ENCODE results near the gene VAMP1.
"Not testable (repeated sequence)": the region's sequence is repeated elsewhere in the genome, so short reads cannot be mapped to it uniquely, and the experiment has no call there.

Gene VAMP1

GRCh38 chr12:6489449-6489848 lies 19.0 kb upstream of the VAMP1 start:
- Histone ChIP-seq H3K4me3 (ENCODE audit: low read length) (no peak overlapping the region), H3K4me2 (ENCODE audit: low read length) (no peak overlapping the region), H3K27ac (ENCODE audit: low read depth, low read length) (no peak overlapping the region), H3K4me1 (ENCODE audit: control insufficient read depth, low read length) (peaks cover 8% of the 10 kb centered on the region), H3K79me2 (ENCODE audit: control insufficient read depth, low read length) (peaks cover 22% of the 10 kb centered on the region), H3K36me3 (ENCODE audit: control insufficient read depth, low read length) (peaks cover 34% of the 10 kb centered on the region), H3F3A (ENCODE audit: control insufficient read depth, insufficient read depth) (peaks cover 13% of the 10 kb centered on the region), H4K20me1 (ENCODE audit: control insufficient read depth, insufficient read depth, low read depth, low read length) (no peaks in the 10 kb centered on the region), H3K9me3 (ENCODE audit: control insufficient read depth, insufficient read depth, low read length) (no peaks in the 10 kb centered on the region), H3K9me2 (replicated peaks; ENCODE audit: control insufficient read depth, low read length) (no peaks in the 10 kb centered on the region), H3K27me3 (ENCODE audit: control insufficient read depth, low read length) (no peaks in the 10 kb centered on the region)
- TF ChIP-seq CTCF (IDR thresholded peaks at IDR 0.05; ENCODE audit: low read depth, low read length, poor library complexity, severe bottlenecking) (no peak), EZH2phosphoT487 (IDR thresholded peaks at IDR 0.05; ENCODE audit: borderline replicate concordance, low read length) (no peak)

GRCh38 chr12:6488240-6488639 lies 17.8 kb upstream of the VAMP1 start:
- Histone ChIP-seq H3K4me1 (ENCODE audit: control insufficient read depth, low read length) (peaks cover 8% of the 10 kb centered on the region), H3K4me2 (ENCODE audit: low read length) (no peak overlapping the region), H3K36me3 (ENCODE audit: control insufficient read depth, low read length) (peaks cover 26% of the 10 kb centered on the region)

GRCh38 chr12:6478416-6478815 lies 7.9 kb upstream of the VAMP1 start:
- Histone ChIP-seq H3K9me3 (ENCODE audit: control insufficient read depth, insufficient read depth, low read length) (no peaks in the 10 kb centered on the region), H3K4me2 (ENCODE audit: low read length) (no peak overlapping the region), H3K9me2 (replicated peaks; ENCODE audit: control insufficient read depth, low read length) (no peaks in the 10 kb centered on the region), H3F3A (ENCODE audit: control insufficient read depth, insufficient read depth) (no peaks in the 10 kb centered on the region), H3K79me2 (ENCODE audit: control insufficient read depth, low read length) (no peaks in the 10 kb centered on the region), H3K36me3 (ENCODE audit: control insufficient read depth, low read length) (no peaks in the 10 kb centered on the region), H3K4me3 (ENCODE audit: low read length) (no peak overlapping the region), H3K27ac (ENCODE audit: low read depth, low read length) (no peak overlapping the region), H3K4me1 (ENCODE audit: control insufficient read depth, low read length) (no peaks in the 10 kb centered on the region), H3K27me3 (ENCODE audit: control insufficient read depth, low read length) (no peaks in the 10 kb centered on the region), H4K20me1 (ENCODE audit: control insufficient read depth, insufficient read depth, low read depth, low read length) (no peaks in the 10 kb centered on the region)
- no peak for TF ChIP-seq CTCF (IDR thresholded peaks at IDR 0.05; ENCODE audit: low read depth, low read length, poor library complexity, severe bottlenecking)
- no peak for TF ChIP-seq EZH2phosphoT487 (IDR thresholded peaks at IDR 0.05; ENCODE audit: borderline replicate concordance, low read length)

More at GRCh38 chr12:6488240-6488639, 17.8 kb upstream of the VAMP1 start:
- Histone ChIP-seq H3K9me3 (ENCODE audit: control insufficient read depth, insufficient read depth, low read length) (no peaks in the 10 kb centered on the region), H3K27me3 (ENCODE audit: control insufficient read depth, low read length) (no peaks in the 10 kb centered on the region), H3K4me3 (ENCODE audit: low read length) (no peak overlapping the region), H3K9me2 (replicated peaks; ENCODE audit: control insufficient read depth, low read length) (no peaks in the 10 kb centered on the region), H3F3A (ENCODE audit: control insufficient read depth, insufficient read depth) (peaks cover 10% of the 10 kb centered on the region), H3K79me2 (ENCODE audit: control insufficient read depth, low read length) (peaks cover 19% of the 10 kb centered on the region), H4K20me1 (ENCODE audit: control insufficient read depth, insufficient read depth, low read depth, low read length) (no peaks in the 10 kb centered on the region), H3K27ac (ENCODE audit: low read depth, low read length) (no peak overlapping the region)
- TF ChIP-seq EZH2phosphoT487 (IDR thresholded peaks at IDR 0.05; ENCODE audit: borderline replicate concordance, low read length) (no peak), CTCF (IDR thresholded peaks at IDR 0.05; ENCODE audit: low read depth, low read length, poor library complexity, severe bottlenecking) (no peak)

- H4K20me1 ChIP-seq (ENCODE audit: control insufficient read depth, insufficient read depth, low read depth, low read length); H3K27me3 ChIP-seq (ENCODE audit: control insufficient read depth, low read length); H3K4me2 ChIP-seq (ENCODE audit: low read length); H3K79me2 ChIP-seq (ENCODE audit: control insufficient read depth, low read length); H3K9me3 ChIP-seq (ENCODE audit: control insufficient read depth, insufficient read depth, low read length); H3K9me2 ChIP-seq (replicated peaks; ENCODE audit: control insufficient read depth, low read length); H3K27ac ChIP-seq (ENCODE audit: low read depth, low read length); H3K4me3 ChIP-seq (ENCODE audit: low read length); H3K4me1 ChIP-seq (ENCODE audit: control insufficient read depth, low read length); H3F3A ChIP-seq (ENCODE audit: control insufficient read depth, insufficient read depth); H3K36me3 ChIP-seq (ENCODE audit: control insufficient read depth, low read length): not testable (repeated sequence)
These were observed 7.3 kb upstream of the VAMP1 start for GRCh38 chr12:6477601-6478377.
